Measurements from ENCODE around the gene CST4.

Gene CST4

DNA sequence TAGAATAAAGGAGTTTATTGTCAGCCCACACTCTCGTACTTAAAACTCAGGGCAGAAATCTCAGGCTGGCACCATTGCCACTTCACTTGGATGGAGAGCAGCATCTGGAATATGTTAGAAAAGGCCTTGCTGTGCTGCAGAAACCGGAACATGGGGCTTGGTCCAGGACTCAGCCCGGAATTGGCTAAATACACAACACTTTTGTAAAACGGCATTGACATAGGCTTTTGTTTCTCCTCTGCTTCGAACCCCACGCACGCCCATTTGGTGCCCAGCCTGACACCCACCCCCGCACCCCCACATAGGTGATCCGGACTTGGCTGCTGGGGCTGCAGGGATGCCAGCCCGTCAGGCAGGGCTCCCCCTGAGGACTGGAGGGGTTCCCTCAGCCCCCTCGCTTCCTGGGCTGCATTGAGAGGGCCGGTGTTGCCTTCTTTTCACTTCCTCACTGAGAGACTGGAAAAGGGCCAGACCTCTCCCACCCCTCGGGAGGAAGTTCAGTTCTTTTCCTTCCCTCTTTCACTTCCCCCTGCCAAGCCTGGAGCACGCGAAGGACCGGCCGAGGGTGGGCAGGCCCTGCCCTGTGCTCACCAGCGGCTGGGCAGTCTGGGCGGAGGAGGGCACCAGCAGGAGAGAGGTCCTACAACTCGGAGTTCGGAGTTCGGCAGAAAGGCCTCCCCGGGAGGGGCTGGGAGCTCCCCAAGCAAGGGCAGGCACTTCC is 33.2 kb downstream of the CST4 start:
- ChIA-PET POLR2A (ENCODE audit: low non-redundant PET) (no interaction called here), CTCF (no interaction called here)
- H3K27ac ChIP-seq: no peak overlapping the region
- TF ChIP-seq, protein P1, sequence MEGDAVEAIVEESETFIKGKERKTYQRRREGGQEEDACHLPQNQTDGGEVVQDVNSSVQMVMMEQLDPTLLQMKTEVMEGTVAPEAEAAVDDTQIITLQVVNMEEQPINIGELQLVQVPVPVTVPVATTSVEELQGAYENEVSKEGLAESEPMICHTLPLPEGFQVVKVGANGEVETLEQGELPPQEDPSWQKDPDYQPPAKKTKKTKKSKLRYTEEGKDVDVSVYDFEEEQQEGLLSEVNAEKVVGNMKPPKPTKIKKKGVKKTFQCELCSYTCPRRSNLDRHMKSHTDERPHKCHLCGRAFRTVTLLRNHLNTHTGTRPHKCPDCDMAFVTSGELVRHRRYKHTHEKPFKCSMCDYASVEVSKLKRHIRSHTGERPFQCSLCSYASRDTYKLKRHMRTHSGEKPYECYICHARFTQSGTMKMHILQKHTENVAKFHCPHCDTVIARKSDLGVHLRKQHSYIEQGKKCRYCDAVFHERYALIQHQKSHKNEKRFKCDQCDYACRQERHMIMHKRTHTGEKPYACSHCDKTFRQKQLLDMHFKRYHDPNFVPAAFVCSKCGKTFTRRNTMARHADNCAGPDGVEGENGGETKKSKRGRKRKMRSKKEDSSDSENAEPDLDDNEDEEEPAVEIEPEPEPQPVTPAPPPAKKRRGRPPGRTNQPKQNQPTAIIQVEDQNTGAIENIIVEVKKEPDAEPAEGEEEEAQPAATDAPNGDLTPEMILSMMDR (conservative IDR thresholded peaks at IDR 0.05; ENCODE audit: low read depth): no peak
- no peak for DNase-seq (ENCODE audit: low spot score)

DNA sequence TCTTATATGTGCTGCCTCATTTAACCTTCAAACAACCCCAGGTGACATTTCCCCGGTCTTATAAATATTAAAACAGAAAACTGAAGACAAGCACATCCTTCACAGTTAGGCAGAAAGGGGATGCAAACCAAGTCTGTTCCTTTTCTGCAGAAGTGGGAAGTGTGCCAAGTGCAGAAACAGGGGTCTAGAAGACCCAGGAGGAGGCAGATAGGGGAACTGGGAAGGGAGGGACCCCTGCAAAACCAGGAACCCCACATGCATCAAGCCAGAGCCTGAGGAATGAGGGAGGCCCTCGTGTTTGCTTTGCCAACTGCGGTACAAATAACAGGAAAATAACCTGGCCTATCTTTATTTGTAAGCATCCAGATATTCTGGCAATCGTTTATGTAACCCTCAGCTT is 34.1 kb downstream of the CST4 start:
- DNase-seq (ENCODE audit: low spot score): no peak
- CTCF ChIA-PET: no interaction called here
- H3K27ac ChIP-seq: no peak overlapping the region
- POLR2A ChIA-PET (ENCODE audit: low non-redundant PET): no interaction called here
- TF ChIP-seq, protein P1 (conservative IDR thresholded peaks at IDR 0.05; ENCODE audit: low read depth): no peak

DNA sequence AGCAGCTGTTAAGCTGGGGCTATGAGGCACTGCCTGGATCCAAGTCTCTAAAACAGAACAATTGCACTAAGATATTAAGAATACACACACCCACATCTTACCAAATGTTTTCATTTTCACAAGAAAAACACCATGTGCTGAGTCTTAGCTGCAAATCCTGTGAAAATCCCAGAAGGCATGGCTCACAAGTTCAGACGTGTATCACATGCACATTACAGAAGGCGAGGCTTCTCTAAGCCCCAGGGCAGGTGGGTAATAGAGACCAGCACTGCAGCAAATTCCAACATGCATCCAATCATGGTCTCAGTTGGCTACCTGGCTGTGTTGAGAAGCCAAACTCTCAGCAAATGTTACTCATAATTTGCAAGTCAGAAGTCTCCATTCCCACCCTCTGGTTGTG is 34.8 kb downstream of the CST4 start:
- TF ChIP-seq, protein P1 (conservative IDR thresholded peaks at IDR 0.05; ENCODE audit: low read depth): no peak
- peak; percentile 14 for DNase-seq (ENCODE audit: low spot score)
- ChIA-PET POLR2A (ENCODE audit: low non-redundant PET) (no interaction called here), CTCF (no interaction called here)
- H3K27ac ChIP-seq: peak overlapping the region; percentile 38; the same call in 1 of the 2 replicates

DNA sequence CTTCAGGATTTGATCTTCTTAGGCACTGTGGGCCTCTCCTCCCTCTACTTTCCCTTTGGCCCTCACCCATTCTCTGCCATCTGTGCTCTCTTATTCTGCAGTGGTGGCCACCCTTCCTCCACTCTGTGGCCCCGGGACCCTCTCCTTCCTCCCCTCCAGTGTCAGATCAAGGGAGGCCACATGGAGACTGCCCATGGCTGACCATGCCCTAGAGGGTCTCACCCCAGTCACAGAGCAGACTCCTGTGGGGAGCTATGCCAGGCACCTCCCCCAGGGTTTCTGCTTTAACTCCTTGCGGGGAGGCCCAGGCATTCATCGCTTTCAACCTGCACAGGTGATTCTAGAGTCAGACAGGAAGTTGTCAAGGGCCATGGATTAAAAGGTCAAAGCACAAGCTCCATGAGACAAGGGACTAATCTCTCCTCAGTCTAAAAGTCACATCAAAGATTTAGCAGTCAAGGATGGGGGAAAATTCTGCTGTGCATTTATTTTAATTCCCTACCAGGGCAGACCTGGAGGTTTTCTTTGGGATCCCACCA is 35.4 kb downstream of the CST4 start:
- TF ChIP-seq, protein P1 (conservative IDR thresholded peaks at IDR 0.05; ENCODE audit: low read depth): no peak
- ChIA-PET CTCF (no interaction called here), POLR2A (ENCODE audit: low non-redundant PET) (no interaction called here)
- DNase-seq (ENCODE audit: low spot score): no peak
- H3K27ac ChIP-seq: peak overlapping the region; percentile 32; the same call in 1 of the 2 replicates

DNA sequence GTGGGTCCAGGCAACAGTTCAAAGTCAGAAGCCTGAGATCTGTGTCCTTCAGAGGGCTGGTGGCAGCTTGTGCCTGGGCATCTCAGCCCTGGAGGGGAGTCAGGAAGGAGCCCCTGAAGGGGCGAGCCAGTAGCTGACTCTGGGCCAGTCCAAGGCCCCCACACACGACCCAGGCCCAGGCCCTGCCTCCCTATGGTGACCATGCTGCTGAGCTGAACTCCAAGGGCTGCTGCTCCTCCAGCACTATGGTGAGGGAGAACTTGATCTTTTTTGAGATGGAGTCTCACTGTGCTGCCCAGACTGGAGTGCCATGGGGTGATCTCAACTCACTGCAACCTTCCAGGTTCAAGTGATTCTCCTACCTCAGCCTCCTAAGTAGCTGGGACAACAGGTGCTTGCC is 35.9 kb downstream of the CST4 start:
- POLR2A ChIA-PET (ENCODE audit: low non-redundant PET): no interaction called here
- H3K27ac ChIP-seq: peak overlapping the region; percentile 32; the same call in 1 of the 2 replicates
- CTCF ChIA-PET: no interaction called here
- DNase-seq (ENCODE audit: low spot score): no peak
- TF ChIP-seq, protein P1 (conservative IDR thresholded peaks at IDR 0.05; ENCODE audit: low read depth): no peak

DNA sequence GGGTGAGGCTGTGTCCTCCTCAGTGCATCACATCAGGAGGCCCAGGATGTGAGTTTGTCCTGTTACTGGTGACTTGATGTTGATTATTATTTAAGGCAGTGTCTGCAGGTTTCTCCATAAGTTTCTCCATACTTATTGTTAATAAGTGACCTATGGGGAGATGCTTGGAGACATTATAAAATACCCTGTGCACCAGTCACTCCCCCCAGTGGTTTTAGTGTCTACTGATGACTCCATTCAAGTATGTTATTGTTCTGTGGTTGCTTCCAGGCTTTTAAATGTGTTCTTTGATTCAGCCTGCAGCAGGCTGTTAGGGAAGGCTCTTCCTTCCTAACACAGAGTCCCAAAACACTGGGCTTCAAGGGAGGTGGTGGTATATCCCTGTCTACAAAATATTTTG is 36.5 kb downstream of the CST4 start:
- no peak overlapping the region for H3K27ac ChIP-seq
- CTCF ChIA-PET: no interaction called here
- POLR2A ChIA-PET (ENCODE audit: low non-redundant PET): no interaction called here
- TF ChIP-seq, protein P1 (conservative IDR thresholded peaks at IDR 0.05; ENCODE audit: low read depth): no peak
- DNase-seq (ENCODE audit: low spot score): no peak
